Activated CD4-positive, CD25-positive, alpha-beta regulatory T cell (primary cell): Measurements from ENCODE around the gene HTR3E.

Experiments used
- DNase-seq, 4 experiments: peaks; one replicate each; lab custom pipeline; 2025; lab: John Stamatoyannopoulos, UW

HTR3E gene

DNA sequence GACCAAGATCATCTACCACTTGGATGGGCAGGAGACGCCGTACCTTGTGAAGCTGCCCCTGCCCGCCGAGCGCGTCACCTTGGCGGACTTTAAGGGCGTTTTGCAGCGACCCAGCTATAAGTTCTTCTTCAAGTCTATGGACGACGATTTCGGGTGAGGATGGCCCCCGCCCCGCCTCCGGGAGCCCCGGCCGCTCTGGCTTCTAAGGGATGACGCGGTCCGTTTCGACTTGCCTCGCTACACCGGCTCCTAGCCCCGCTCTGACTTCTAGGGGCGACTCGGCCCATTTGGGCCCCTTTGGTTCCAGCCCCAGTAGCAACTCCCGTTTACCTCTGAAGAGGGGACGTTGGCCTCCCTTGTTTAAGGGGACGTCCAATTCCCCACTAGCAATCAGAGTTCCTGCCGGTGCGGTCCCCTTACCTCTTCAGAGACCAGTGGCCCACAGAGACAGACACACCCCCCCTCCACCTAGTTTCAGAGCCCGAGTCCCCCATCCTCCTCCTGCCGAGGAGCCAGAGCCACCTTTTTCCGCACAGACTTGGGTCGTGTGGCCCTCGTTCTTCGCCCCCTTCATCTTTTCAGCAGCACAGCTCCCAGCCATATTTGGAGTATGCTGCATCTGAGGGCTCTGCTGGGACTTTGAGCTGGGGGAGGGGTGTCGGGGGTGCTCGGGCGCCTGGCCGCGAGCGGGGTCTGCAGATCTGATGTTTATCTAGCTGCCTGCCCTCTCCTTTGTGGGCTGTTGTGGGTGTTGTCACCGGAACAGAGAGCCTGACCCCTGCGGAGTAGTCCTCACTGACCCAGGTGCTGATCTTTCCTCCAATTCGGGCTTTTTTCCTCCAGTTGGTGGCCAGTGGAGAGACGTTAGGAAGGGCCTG is 59.0 kb downstream of the HTR3E start:
- peak in 3 of 4 experiments; percentile 23 to 26 (median 24) for DNase-seq

- no peak for DNase-seq
Observed at GRCh38 chr3:184156522-184156955, 59.7 kb downstream of the HTR3E start.
